Nephron (organoid): ENCODE measurements around the gene SAP25.
"Not testable (repeated sequence)": the region's sequence is repeated elsewhere in the genome, so short reads cannot be mapped to it uniquely, and the experiment has no call there.

Experiments used
- H3K27ac Mint-ChIP-seq, 3 experiments: 2 replicates each; pipeline ENCODE4 v1.8.0; 2020; ENCODE audit warnings: mixed read lengths in 3 of 3, mild to moderate bottlenecking in 2 of 3, moderate library complexity in 1 of 3
- H3K27me3 Mint-ChIP-seq: 2 replicates; pipeline ENCODE4 v1.8.0; 2021; ENCODE audit warnings: low read depth, mild to moderate bottlenecking, moderate library complexity, mixed read lengths
- H3K36me3 Mint-ChIP-seq: 2 replicates; pipeline ENCODE4 v1.8.0; 2020; ENCODE audit warnings: low read depth, mixed read lengths
- H3K4me1 Mint-ChIP-seq: 2 replicates; pipeline ENCODE4 v1.8.0; 2020; ENCODE audit warnings: mixed read lengths
- H3K4me3 Mint-ChIP-seq, 3 experiments: 2 replicates each; pipeline ENCODE4 v1.8.0; 2020; ENCODE audit warnings: mild to moderate bottlenecking in 3 of 3, mixed read lengths in 3 of 3, moderate library complexity in 2 of 3
- H3K9me3 Mint-ChIP-seq: 2 replicates; pipeline ENCODE4 v1.8.0; 2020; ENCODE audit warnings: mixed read lengths
- TF ChIP-seq, protein P1 (sequence below), 3 experiments: fragments of 200-600 bp; sonication (generic); IDR thresholded peaks; one replicate each; pipeline ENCODE4 v1.5.0; 2021; ENCODE audit warnings: antibody characterized with exemption in 3 of 3; ENCODE audit not compliant: unreplicated experiment in 3 of 3

SAP25 gene

DNA sequence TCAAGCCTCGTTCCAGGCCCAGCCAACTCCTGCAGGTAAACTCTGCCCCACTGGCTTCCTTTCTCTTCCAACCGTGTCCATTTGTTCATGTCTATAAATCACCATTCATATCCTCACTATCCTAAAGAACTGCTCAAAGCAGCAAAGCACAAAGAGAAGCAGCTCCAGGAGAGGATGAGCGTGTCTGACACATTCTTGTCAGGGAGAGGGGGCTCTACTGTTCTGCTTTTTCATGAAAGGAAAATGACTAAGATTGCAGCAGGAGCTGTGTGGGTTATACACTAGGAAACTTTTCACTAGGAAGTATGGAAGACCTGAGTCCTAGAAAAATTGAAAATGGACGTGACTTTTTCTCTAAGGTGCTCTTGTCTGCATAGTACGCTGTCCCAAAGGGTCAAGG, 18.0 kb downstream of the SAP25 start:
- H3K9me3 Mint-ChIP-seq, result no peaks in the 10 kb centered on the region
- no peak overlapping the region for H3K4me3 Mint-ChIP-seq
- H3K4me1 Mint-ChIP-seq, result no peaks in the 10 kb centered on the region
- H3K27me3 Mint-ChIP-seq, result no peaks in the 10 kb centered on the region
- peaks cover 19% of the 10 kb centered on the region for H3K36me3 Mint-ChIP-seq
- TF ChIP-seq, protein P1, sequence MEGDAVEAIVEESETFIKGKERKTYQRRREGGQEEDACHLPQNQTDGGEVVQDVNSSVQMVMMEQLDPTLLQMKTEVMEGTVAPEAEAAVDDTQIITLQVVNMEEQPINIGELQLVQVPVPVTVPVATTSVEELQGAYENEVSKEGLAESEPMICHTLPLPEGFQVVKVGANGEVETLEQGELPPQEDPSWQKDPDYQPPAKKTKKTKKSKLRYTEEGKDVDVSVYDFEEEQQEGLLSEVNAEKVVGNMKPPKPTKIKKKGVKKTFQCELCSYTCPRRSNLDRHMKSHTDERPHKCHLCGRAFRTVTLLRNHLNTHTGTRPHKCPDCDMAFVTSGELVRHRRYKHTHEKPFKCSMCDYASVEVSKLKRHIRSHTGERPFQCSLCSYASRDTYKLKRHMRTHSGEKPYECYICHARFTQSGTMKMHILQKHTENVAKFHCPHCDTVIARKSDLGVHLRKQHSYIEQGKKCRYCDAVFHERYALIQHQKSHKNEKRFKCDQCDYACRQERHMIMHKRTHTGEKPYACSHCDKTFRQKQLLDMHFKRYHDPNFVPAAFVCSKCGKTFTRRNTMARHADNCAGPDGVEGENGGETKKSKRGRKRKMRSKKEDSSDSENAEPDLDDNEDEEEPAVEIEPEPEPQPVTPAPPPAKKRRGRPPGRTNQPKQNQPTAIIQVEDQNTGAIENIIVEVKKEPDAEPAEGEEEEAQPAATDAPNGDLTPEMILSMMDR (IDR thresholded peaks at IDR 0.05; ENCODE audit: unreplicated experiment in 3 of 3), result no peak
- H3K27ac Mint-ChIP-seq, result no peak overlapping the region

DNA sequence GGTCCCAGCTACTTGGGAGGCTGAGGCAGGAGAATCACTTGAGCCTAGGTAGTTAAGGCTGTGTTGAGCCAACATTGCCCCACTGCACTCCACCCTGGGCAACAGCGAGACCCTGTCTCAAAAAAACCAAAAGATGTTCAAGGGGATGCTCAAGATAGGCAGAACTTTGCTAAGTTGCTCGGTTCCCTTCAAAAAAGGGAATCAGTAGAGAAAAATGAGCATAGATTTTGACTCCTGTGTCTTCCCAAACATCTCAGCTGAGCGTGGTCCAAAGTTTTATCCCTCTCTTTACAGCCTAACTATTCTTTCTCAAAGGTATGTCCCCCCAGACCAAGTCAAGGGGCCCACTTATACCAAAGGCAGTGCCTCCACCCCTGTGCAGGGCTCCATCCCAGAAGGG, 20.7 kb downstream of the SAP25 start:
- Mint-ChIP-seq H3K36me3 (peaks cover 25% of the 10 kb centered on the region), H3K4me3 (no peak overlapping the region), H3K27me3 (no peaks in the 10 kb centered on the region), H3K4me1 (peaks cover 5% of the 10 kb centered on the region), H3K27ac (no peak overlapping the region), H3K9me3 (no peaks in the 10 kb centered on the region)
- TF ChIP-seq, protein P1 (IDR thresholded peaks at IDR 0.05; ENCODE audit: unreplicated experiment in 3 of 3), result no peak

DNA sequence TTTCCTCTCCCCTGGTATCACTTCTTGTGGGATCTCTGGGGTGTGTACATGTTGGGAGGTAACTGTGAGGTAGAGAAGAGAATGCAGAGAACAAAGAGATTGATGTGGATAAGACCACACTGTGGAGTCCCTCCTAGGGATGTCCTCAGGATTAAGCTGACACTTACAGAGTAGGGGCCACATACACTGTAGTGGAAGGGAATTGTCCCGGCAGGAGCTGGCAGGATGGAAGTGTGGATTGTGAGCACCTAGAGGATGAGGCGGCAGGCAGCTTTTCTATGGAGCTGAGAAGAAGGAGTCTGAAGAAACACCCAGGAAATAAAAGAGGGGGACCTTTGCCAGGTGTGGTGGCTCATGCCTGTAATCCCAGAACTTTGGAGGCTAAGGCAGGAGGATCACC, 21.2 kb downstream of the SAP25 start:
- Mint-ChIP-seq H3K27me3 (no peaks in the 10 kb centered on the region), H3K27ac (no peak overlapping the region), H3K9me3 (no peaks in the 10 kb centered on the region), H3K4me1 (peaks cover 9% of the 10 kb centered on the region), H3K4me3 (no peak overlapping the region), H3K36me3 (peaks cover 25% of the 10 kb centered on the region)
- TF ChIP-seq, protein P1 (IDR thresholded peaks at IDR 0.05; ENCODE audit: unreplicated experiment in 3 of 3), result no peak

DNA sequence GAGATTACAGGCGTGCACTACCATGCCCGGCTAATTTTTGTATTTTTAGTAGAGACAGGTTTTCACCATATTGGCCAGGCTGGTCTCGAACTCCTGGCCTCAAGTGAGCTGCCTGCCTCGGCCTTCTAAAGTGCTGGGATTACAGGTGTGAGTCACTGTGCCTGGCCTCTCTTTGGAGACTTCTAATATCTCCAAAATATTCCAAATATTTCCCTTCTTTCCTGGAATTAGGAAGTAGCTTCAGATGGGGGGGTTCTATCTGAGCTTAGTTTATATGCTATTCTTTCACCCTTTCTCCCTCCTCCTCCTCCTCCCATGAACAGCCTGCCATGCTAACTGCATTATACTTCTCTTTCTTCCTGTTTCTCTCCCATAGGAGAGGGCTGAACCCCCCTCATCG, 25.3 kb downstream of the SAP25 start:
- H3K4me1 Mint-ChIP-seq, result peaks cover 42% of the 10 kb centered on the region
- not testable (repeated sequence) for H3K9me3 Mint-ChIP-seq, H3K4me3 Mint-ChIP-seq, H3K27me3 Mint-ChIP-seq
- peak overlapping the region; percentile 67 to 93 (median 74) for H3K27ac Mint-ChIP-seq
- peaks cover 13% of the 10 kb centered on the region for H3K36me3 Mint-ChIP-seq

DNA sequence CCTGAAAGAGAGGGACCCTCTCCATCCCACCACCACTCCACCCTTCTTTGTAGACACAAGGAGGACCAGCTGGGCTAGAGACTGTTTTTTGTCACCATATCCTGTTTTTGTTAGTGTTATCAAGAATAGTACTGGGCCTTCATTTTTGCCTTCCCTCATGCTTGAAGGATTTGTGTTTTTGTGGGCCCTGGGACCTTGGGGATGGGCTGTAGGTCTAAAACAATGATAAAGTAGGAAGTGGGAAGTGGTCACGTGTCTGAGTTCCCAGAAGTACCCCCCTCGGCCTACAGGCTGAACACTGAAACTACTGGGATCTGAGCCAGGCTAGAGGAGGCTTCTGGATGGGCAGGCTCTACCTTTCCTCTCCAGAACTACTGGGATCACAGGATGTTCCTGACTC, 25.8 kb downstream of the SAP25 start:
- no peaks in the 10 kb centered on the region for H3K27me3 Mint-ChIP-seq
- peaks cover 10% of the 10 kb centered on the region for H3K36me3 Mint-ChIP-seq

DNA sequence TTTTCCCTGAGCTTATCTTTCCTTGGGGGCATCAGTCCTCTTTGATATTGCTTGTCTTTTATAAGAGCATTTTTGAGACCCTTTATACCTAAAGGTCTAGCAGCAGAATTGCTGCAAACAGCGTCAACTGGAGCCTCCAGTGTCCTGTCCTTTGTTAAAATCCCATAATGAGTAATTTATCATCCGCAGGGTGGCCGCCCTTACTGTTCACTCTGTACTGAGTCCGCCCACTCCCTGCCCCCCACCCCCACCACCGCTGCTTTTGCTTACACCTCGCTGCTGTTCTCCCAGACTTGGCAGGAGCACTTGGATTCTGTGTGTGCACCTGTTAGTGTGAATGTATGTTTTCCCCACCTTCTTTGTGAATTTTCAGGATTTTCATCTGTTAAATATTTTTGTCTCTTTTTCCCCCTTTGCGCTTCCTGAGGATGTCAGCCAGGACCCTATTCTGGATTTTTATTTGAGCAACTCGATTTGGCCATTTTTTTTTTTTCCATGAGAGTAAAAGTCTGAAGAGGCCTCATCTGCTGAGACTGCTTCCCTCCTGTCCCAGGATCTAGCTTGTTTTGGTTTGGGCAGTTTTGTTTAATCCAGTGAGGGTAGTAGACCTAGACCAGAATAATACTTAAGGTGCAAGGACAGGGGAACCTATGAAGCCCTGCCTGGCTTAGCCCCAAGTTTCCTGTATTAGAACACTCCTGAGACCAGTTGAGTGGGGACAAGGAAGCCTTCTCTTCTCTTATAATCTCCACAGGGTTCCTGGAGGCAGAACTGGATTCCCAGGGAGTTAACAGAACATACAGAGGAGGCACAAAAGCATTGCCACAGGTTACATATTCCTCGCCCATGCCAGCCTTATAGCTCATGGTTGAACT, 26.5 kb downstream of the SAP25 start:
- Mint-ChIP-seq H3K9me3 (no peaks in the 10 kb centered on the region), H3K27me3 (no peaks in the 10 kb centered on the region), H3K36me3 (peaks cover 5% of the 10 kb centered on the region), H3K4me3 (peak overlapping the region in 2 of 3 experiments; percentile 6 to 21), H3K4me1 (peaks cover 46% of the 10 kb centered on the region), H3K27ac (peak overlapping the region; percentile 88 to 93 (median 89))
- TF ChIP-seq, protein P1 (IDR thresholded peaks at IDR 0.05; ENCODE audit: unreplicated experiment in 3 of 3), result no peak

More for the DNA sequence above, 25.8 kb downstream of the SAP25 start:
- Mint-ChIP-seq H3K4me1 (peaks cover 42% of the 10 kb centered on the region), H3K4me3 (no peak overlapping the region), H3K27ac (peak overlapping the region; percentile 88 to 93 (median 89)), H3K9me3 (no peaks in the 10 kb centered on the region)
- TF ChIP-seq, protein P1 (IDR thresholded peaks at IDR 0.05; ENCODE audit: unreplicated experiment in 3 of 3), result no peak
